ENCODE results near the gene REC8. TPM values are rescaled to one million over a fixed set of nuclear protein-coding genes. Genes with fewer than 3 reads are reported as not detected.

The REC8 gene
- total and polyA plus RNA-seq, 2 of the 13 experiments (the other 11 are each of a cell fraction or from before 2014, with no cell fraction given) = 3.4 to 14.7 TPM

DNA sequence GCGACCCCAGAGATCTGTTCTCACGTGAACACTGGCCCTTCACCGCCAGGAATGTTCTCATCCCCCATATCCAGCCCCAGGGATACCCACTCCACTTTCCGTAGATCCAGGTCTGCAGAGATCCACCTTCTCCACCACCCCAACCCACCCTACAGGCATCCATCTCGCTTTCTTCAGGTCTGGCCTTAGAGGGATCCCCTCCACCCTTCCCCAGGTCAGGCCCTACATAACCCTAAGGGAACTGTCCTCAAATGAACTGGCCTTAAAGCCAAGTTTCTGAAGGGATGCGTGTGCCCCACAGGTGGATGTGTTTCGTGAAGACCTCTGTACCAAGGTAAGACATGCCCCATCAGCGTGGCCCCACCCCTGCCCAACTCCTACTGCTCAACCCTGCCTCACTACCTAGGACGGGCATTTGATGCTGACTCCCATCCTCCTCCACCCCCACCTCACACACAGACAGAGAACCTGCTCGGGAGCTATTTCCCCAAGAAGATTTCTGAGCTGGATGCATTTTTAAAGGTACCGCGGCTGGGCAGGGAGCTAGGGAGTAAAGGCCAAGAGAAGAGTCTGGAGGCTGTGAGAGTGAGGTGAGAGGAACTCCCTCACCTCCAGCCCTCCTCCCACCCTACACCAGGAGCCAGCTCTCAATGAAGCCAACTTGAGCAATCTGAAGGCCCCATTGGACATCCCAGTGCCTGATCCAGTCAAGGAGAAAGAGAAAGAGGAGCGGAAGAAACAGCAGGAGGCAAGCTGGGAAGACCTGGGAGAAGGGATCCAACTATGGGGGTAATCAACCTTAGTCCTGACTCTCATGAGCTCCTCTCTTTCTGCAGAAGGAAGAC, 35.0 kb upstream of the REC8 start (continued):
- no peak for TF ChIP-seq NFKB2 (CRISPR knock-in tag; IDR thresholded peaks at IDR 0.05; ENCODE audit: borderline replicate concordance)
- peak in 1 of 2 experiments; percentile 33; a peak in 1 of 4 replicates for TF ChIP-seq KLF16 (CRISPR knock-in tag; IDR thresholded peaks at IDR 0.05)
- TF ChIP-seq ZNF260 (CRISPR knock-in tag; IDR thresholded peaks at IDR 0.05; ENCODE audit: borderline replicate concordance, low read depth) = no peak
- no peak for TF ChIP-seq GFI1 (CRISPR knock-in tag; IDR thresholded peaks at IDR 0.05; ENCODE audit: borderline replicate concordance)
- TF ChIP-seq AKAP8 (CRISPR knock-in tag; IDR thresholded peaks at IDR 0.05) = 0 out of 2 replicates have a peak, but pooled peaks have one; percentile 64
- no peak for TF ChIP-seq ZNF839 (CRISPR knock-in tag; IDR thresholded peaks at IDR 0.05; ENCODE audit: borderline replicate concordance)
- TF ChIP-seq ZNF780A (CRISPR knock-in tag; IDR thresholded peaks at IDR 0.05) = no peak
- TF ChIP-seq ZNF317 (CRISPR knock-in tag; IDR thresholded peaks at IDR 0.05) = no peak; the same call in 1 of the 2 replicates
- no peak for TF ChIP-seq ZKSCAN1 (IDR thresholded peaks at IDR 0.05; ENCODE audit: low read length)
- TF ChIP-seq ZNF333 (CRISPR knock-in tag; IDR thresholded peaks at IDR 0.05; ENCODE audit: borderline replicate concordance) = no peak; the same call in 1 of the 2 replicates
- TF ChIP-seq, protein P1, sequence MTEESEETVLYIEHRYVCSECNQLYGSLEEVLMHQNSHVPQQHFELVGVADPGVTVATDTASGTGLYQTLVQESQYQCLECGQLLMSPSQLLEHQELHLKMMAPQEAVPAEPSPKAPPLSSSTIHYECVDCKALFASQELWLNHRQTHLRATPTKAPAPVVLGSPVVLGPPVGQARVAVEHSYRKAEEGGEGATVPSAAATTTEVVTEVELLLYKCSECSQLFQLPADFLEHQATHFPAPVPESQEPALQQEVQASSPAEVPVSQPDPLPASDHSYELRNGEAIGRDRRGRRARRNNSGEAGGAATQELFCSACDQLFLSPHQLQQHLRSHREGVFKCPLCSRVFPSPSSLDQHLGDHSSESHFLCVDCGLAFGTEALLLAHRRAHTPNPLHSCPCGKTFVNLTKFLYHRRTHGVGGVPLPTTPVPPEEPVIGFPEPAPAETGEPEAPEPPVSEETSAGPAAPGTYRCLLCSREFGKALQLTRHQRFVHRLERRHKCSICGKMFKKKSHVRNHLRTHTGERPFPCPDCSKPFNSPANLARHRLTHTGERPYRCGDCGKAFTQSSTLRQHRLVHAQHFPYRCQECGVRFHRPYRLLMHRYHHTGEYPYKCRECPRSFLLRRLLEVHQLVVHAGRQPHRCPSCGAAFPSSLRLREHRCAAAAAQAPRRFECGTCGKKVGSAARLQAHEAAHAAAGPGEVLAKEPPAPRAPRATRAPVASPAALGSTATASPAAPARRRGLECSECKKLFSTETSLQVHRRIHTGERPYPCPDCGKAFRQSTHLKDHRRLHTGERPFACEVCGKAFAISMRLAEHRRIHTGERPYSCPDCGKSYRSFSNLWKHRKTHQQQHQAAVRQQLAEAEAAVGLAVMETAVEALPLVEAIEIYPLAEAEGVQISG (CRISPR knock-in tag; IDR thresholded peaks at IDR 0.05) = peak; percentile 13; the same call in 1 of the 2 replicates
- TF ChIP-seq MYNN (CRISPR knock-in tag; IDR thresholded peaks at IDR 0.05; ENCODE audit: low read depth) = no peak
- TF ChIP-seq, protein P2, sequence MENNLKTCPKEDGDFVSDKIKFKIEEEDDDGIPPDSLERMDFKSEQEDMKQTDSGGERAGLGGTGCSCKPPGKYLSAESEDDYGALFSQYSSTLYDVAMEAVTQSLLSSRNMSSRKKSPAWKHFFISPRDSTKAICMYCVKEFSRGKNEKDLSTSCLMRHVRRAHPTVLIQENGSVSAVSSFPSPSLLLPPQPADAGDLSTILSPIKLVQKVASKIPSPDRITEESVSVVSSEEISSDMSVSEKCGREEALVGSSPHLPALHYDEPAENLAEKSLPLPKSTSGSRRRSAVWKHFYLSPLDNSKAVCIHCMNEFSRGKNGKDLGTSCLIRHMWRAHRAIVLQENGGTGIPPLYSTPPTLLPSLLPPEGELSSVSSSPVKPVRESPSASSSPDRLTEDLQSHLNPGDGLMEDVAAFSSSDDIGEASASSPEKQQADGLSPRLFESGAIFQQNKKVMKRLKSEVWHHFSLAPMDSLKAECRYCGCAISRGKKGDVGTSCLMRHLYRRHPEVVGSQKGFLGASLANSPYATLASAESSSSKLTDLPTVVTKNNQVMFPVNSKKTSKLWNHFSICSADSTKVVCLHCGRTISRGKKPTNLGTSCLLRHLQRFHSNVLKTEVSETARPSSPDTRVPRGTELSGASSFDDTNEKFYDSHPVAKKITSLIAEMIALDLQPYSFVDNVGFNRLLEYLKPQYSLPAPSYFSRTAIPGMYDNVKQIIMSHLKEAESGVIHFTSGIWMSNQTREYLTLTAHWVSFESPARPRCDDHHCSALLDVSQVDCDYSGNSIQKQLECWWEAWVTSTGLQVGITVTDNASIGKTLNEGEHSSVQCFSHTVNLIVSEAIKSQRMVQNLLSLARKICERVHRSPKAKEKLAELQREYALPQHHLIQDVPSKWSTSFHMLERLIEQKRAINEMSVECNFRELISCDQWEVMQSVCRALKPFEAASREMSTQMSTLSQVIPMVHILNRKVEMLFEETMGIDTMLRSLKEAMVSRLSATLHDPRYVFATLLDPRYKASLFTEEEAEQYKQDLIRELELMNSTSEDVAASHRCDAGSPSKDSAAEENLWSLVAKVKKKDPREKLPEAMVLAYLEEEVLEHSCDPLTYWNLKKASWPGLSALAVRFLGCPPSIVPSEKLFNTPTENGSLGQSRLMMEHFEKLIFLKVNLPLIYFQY (CRISPR knock-in tag; IDR thresholded peaks at IDR 0.05; ENCODE audit: borderline replicate concordance) = no peak
- no peak for TF ChIP-seq LCORL (IDR thresholded peaks at IDR 0.05)
- TF ChIP-seq LCORL (CRISPR knock-in tag; IDR thresholded peaks at IDR 0.05) = no peak
- TF ChIP-seq, protein P3, sequence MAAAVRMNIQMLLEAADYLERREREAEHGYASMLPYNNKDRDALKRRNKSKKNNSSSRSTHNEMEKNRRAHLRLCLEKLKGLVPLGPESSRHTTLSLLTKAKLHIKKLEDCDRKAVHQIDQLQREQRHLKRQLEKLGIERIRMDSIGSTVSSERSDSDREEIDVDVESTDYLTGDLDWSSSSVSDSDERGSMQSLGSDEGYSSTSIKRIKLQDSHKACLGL (CRISPR knock-in tag; IDR thresholded peaks at IDR 0.05) = no peak; the same call in 1 of the 2 replicates
- no peak for TF ChIP-seq BCL6 (CRISPR knock-in tag; IDR thresholded peaks at IDR 0.05)
- no peak for TF ChIP-seq ZNF24 (IDR thresholded peaks at IDR 0.05)
- no peak for TF ChIP-seq SIN3A (IDR thresholded peaks at IDR 0.05; ENCODE audit: borderline replicate concordance, low read depth, low read length)
- TF ChIP-seq CHCHD3 (CRISPR knock-in tag; IDR thresholded peaks at IDR 0.05) = no peak
- TF ChIP-seq SALL1 (CRISPR knock-in tag; IDR thresholded peaks at IDR 0.05) = no peak; the same call in none of the 2 replicates
- TF ChIP-seq, protein P4, sequence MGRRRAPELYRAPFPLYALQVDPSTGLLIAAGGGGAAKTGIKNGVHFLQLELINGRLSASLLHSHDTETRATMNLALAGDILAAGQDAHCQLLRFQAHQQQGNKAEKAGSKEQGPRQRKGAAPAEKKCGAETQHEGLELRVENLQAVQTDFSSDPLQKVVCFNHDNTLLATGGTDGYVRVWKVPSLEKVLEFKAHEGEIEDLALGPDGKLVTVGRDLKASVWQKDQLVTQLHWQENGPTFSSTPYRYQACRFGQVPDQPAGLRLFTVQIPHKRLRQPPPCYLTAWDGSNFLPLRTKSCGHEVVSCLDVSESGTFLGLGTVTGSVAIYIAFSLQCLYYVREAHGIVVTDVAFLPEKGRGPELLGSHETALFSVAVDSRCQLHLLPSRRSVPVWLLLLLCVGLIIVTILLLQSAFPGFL (CRISPR knock-in tag; IDR thresholded peaks at IDR 0.05) = no peak

Data from HepG2 (cell line).